ENCODE results near the gene FOXP1. TPM values are rescaled to one million over a fixed set of nuclear protein-coding genes. Genes with fewer than 3 reads are reported as not detected.

FOXP1 gene
- total RNA-seq, 1 experiment from 2014 or later = 58.4 TPM

GRCh38 chr3:71515636-71516365 is 67.7 kb downstream of the FOXP1 start:
- peaks cover 4% of the 10 kb centered on the region for H3K4me1 ChIP-seq (ENCODE audit: insufficient read depth, low read length, poor library complexity, severe bottlenecking)
- DNase-seq (ENCODE audit: low spot score) = no peak
- no peak overlapping the region for H3K27ac ChIP-seq (ENCODE audit: low read depth, low read length, poor library complexity, severe bottlenecking)
- ChIA-PET POLR2A (ENCODE audit: low non-redundant PET) (no interaction called here), CTCF (no interaction called here)
- no peaks in the 10 kb centered on the region for H3K9me3 ChIP-seq (ENCODE audit: low read depth, low read length, poor library complexity, severe bottlenecking)
- no peaks in the 10 kb centered on the region for H3K27me3 ChIP-seq (replicated peaks; ENCODE audit: insufficient read depth, low read depth, low read length, poor library complexity)
- BruUV-seq (replicated peaks) = no TSS peak
- H3K36me3 ChIP-seq (ENCODE audit: insufficient read depth, low read length, poor library complexity, severe bottlenecking) = no peaks in the 10 kb centered on the region
- intact Hi-C loops (cut with micrococcal nuclease; ENCODE audit: unreplicated experiment) = no loop called here
- H3K4me3 ChIP-seq (ENCODE audit: low read depth, low read length, poor library complexity, severe bottlenecking) = no peak overlapping the region
- no peak for TF ChIP-seq CTCF (conservative IDR thresholded peaks at IDR 0.05; ENCODE audit: low read depth, low read length)
- no peak for TF ChIP-seq EZH2 (IDR thresholded peaks at IDR 0.05; ENCODE audit: borderline replicate concordance, low read depth, low read length, poor library complexity, severe bottlenecking)

- intact Hi-C loops (cut with micrococcal nuclease; ENCODE audit: unreplicated experiment) = no loop called here
- POLR2A ChIA-PET (ENCODE audit: low non-redundant PET) = no interaction called here
- no TSS peak for BruUV-seq (replicated peaks)
- H3K4me3 ChIP-seq (ENCODE audit: low read depth, low read length, poor library complexity, severe bottlenecking) = no peak overlapping the region
- no peak for TF ChIP-seq EZH2 (IDR thresholded peaks at IDR 0.05; ENCODE audit: borderline replicate concordance, low read depth, low read length, poor library complexity, severe bottlenecking)
- no peak for TF ChIP-seq CTCF (conservative IDR thresholded peaks at IDR 0.05; ENCODE audit: low read depth, low read length)
- no peaks in the 10 kb centered on the region for H3K9me3 ChIP-seq (ENCODE audit: low read depth, low read length, poor library complexity, severe bottlenecking)
- no peaks in the 10 kb centered on the region for H3K36me3 ChIP-seq (ENCODE audit: insufficient read depth, low read length, poor library complexity, severe bottlenecking)
- no peak for DNase-seq (ENCODE audit: low spot score)
- CTCF ChIA-PET = no interaction called here
- no peak overlapping the region for H3K27ac ChIP-seq (ENCODE audit: low read depth, low read length, poor library complexity, severe bottlenecking)
- no peaks in the 10 kb centered on the region for H3K27me3 ChIP-seq (replicated peaks; ENCODE audit: insufficient read depth, low read depth, low read length, poor library complexity)
- H3K4me1 ChIP-seq (ENCODE audit: insufficient read depth, low read length, poor library complexity, severe bottlenecking) = peaks cover 7% of the 10 kb centered on the region
These were observed 68.9 kb downstream of the FOXP1 start for GRCh38 chr3:71514621-71515020.

GRCh38 chr3:71513515-71513914 is 70.0 kb downstream of the FOXP1 start:
- H3K4me1 ChIP-seq (ENCODE audit: insufficient read depth, low read length, poor library complexity, severe bottlenecking) = peaks cover 7% of the 10 kb centered on the region
- H3K4me3 ChIP-seq (ENCODE audit: low read depth, low read length, poor library complexity, severe bottlenecking) = no peak overlapping the region
- ChIA-PET CTCF (no interaction called here), POLR2A (ENCODE audit: low non-redundant PET) (no interaction called here)
- no peaks in the 10 kb centered on the region for H3K9me3 ChIP-seq (ENCODE audit: low read depth, low read length, poor library complexity, severe bottlenecking)
- intact Hi-C loops (cut with micrococcal nuclease; ENCODE audit: unreplicated experiment) = no loop called here
- H3K36me3 ChIP-seq (ENCODE audit: insufficient read depth, low read length, poor library complexity, severe bottlenecking) = no peaks in the 10 kb centered on the region
- TF ChIP-seq CTCF (conservative IDR thresholded peaks at IDR 0.05; ENCODE audit: low read depth, low read length) = no peak
- DNase-seq (ENCODE audit: low spot score) = no peak
- no peaks in the 10 kb centered on the region for H3K27me3 ChIP-seq (replicated peaks; ENCODE audit: insufficient read depth, low read depth, low read length, poor library complexity)
- no peak overlapping the region for H3K27ac ChIP-seq (ENCODE audit: low read depth, low read length, poor library complexity, severe bottlenecking)
- BruUV-seq (replicated peaks) = no TSS peak
